Osteoblast (primary cell): ENCODE data around the gene ANK3. TPM values are rescaled to one million over a fixed set of nuclear protein-coding genes. Genes with fewer than 3 reads are reported as not detected.

Source experiments
- DNase-seq: peaks from one replicate; pipeline ENCODE4 v3.0.0; 2011; ENCODE audit warnings: low spot score, mixed read lengths; ENCODE audit not compliant: insufficient read length; ENCODE audit errors: missing footprints
- H2AFZ ChIP-seq: 2 replicates; pipeline ENCODE4 v1.6.0; 2011; ENCODE audit warnings: mild to moderate bottlenecking, low read length
- H3K27ac ChIP-seq: 2 replicates; pipeline ENCODE4 v1.5.1; 2011; ENCODE audit warnings: mild to moderate bottlenecking, low read depth, low read length, moderate library complexity
- H3K27me3 ChIP-seq: 2 replicates; pipeline ENCODE4 v1.6.0; 2012; ENCODE audit warnings: mild to moderate bottlenecking, control low read depth, inconsistent platforms, low read length, moderate library complexity; ENCODE audit not compliant: insufficient read depth
- H3K36me3 ChIP-seq: 2 replicates; pipeline ENCODE4 v1.5.1; 2011; ENCODE audit warnings: mild to moderate bottlenecking, low read length, control low read depth, moderate library complexity; ENCODE audit not compliant: insufficient read depth
- H3K4me1 ChIP-seq: 2 replicates; pipeline ENCODE4 v1.5.1; 2011; ENCODE audit warnings: mild to moderate bottlenecking, low read length, control low read depth, moderate library complexity; ENCODE audit not compliant: insufficient read depth
- H3K4me2 ChIP-seq: 2 replicates; pipeline ENCODE4 v1.6.0; 2011; ENCODE audit warnings: mild to moderate bottlenecking, low read length; ENCODE audit not compliant: insufficient read depth
- H3K4me3 ChIP-seq: fragments of 200-600 bp; sonication (generic); 3 replicates; pipeline ENCODE4 v1.5.1; 2012; ENCODE audit warnings: mild to moderate bottlenecking, low read length, inconsistent platforms; ENCODE audit not compliant: insufficient read depth
- H3K79me2 ChIP-seq: 2 replicates; pipeline ENCODE4 v1.6.0; 2012; ENCODE audit warnings: mild to moderate bottlenecking, low read length, control low read depth, inconsistent platforms; ENCODE audit not compliant: insufficient read depth
- H3K9me3 ChIP-seq: 2 replicates; pipeline ENCODE4 v1.5.1; 2011; ENCODE audit warnings: low read depth, low read length, control low read depth
- H4K20me1 ChIP-seq: 2 replicates; pipeline ENCODE4 v1.6.0; 2012; ENCODE audit warnings: mild to moderate bottlenecking, low read length, control low read depth; ENCODE audit not compliant: insufficient read depth
- CTCF ChIP-seq: IDR thresholded peaks from 2 replicates; pipeline ENCODE4 v1.5.1; 2011; ENCODE audit warnings: mild to moderate bottlenecking, low read depth, low read length, moderate library complexity; ENCODE audit errors: extremely low read depth
- total RNA-seq: library from RNA; depleted of rRNA; stranded (reverse); fragments of >200 nt; gene quantifications from 2 replicates; pipeline ENCODE4 v1.2.3, GENCODE V29; 2012

ANK3 gene
- total RNA-seq, 1 donor = 44.5 TPM

GRCh38 chr10:60405172-60405571 is 15.5 kb upstream of the ANK3 start:
- H3K36me3 ChIP-seq = no peaks in the 10 kb centered on the region
- no peak overlapping the region for H3K4me3 ChIP-seq
- TF ChIP-seq CTCF = no peak
- H3K4me1 ChIP-seq = no peaks in the 10 kb centered on the region
- no peak overlapping the region for H2AFZ ChIP-seq
- no peaks in the 10 kb centered on the region for H3K79me2 ChIP-seq
- H4K20me1 ChIP-seq = no peaks in the 10 kb centered on the region
- no peaks in the 10 kb centered on the region for H3K9me3 ChIP-seq
- no peak overlapping the region for H3K4me2 ChIP-seq
- no peak for DNase-seq
- H3K27ac ChIP-seq = no peak overlapping the region
- no peaks in the 10 kb centered on the region for H3K27me3 ChIP-seq

GRCh38 chr10:60403168-60403873 is 13.6 kb upstream of the ANK3 start:
- no peak for TF ChIP-seq CTCF
- no peak for DNase-seq
- no peak overlapping the region for H3K4me3 ChIP-seq
- no peak overlapping the region for H2AFZ ChIP-seq
- no peaks in the 10 kb centered on the region for H4K20me1 ChIP-seq
- no peaks in the 10 kb centered on the region for H3K27me3 ChIP-seq
- no peak overlapping the region for H3K4me2 ChIP-seq
- no peaks in the 10 kb centered on the region for H3K9me3 ChIP-seq
- H3K79me2 ChIP-seq = no peaks in the 10 kb centered on the region
- H3K4me1 ChIP-seq = no peaks in the 10 kb centered on the region
- H3K36me3 ChIP-seq = no peaks in the 10 kb centered on the region
- H3K27ac ChIP-seq = no peak overlapping the region

- H3K36me3 ChIP-seq = no peaks in the 10 kb centered on the region
- H3K4me3 ChIP-seq = no peak overlapping the region
- H3K27ac ChIP-seq = no peak overlapping the region
- peaks cover 5% of the 10 kb centered on the region for H3K4me1 ChIP-seq
- TF ChIP-seq CTCF = no peak
- no peaks in the 10 kb centered on the region for H3K27me3 ChIP-seq
- DNase-seq = no peak
- H4K20me1 ChIP-seq = no peaks in the 10 kb centered on the region
- no peaks in the 10 kb centered on the region for H3K79me2 ChIP-seq
- H3K4me2 ChIP-seq = no peak overlapping the region
- H3K9me3 ChIP-seq = no peaks in the 10 kb centered on the region
- no peak overlapping the region for H2AFZ ChIP-seq
Observed at GRCh38 chr10:60400366-60400765, 10.7 kb upstream of the ANK3 start.

- Histone ChIP-seq H3K4me3 (no peak overlapping the region), H3K4me2 (no peak overlapping the region), H3K4me1 (peaks cover 5% of the 10 kb centered on the region), H3K27me3 (no peaks in the 10 kb centered on the region), H3K9me3 (no peaks in the 10 kb centered on the region), H3K36me3 (no peaks in the 10 kb centered on the region), H4K20me1 (no peaks in the 10 kb centered on the region), H2AFZ (no peak overlapping the region), H3K27ac (no peak overlapping the region), H3K79me2 (no peaks in the 10 kb centered on the region)
- no peak for DNase-seq
- no peak for TF ChIP-seq CTCF
Observed at GRCh38 chr10:60399328-60399727, 9.7 kb upstream of the ANK3 start.
